Activated CD4-positive, alpha-beta T cell treated with anti-CD3 and anti-CD28 coated beads, Interleukin-2, Interleukin-4, amounts not matched to agents 100 ng/mL and 50 ng/mL, durations not matched to agents 16 hours and 8 hours (primary cell): ENCODE results near the gene HLA-A.

Experiments
- DNase-seq: peaks from one replicate; pipeline ENCODE4 v3.0.0-alpha.2; 2020; ENCODE audit warnings: low spot score

Gene HLA-A

GRCh38 chr6:29989211-29989610 is 46.9 kb downstream of the HLA-A start:
- no peak for DNase-seq

- DNase-seq, result no peak
These were observed 48.6 kb downstream of the HLA-A start for GRCh38 chr6:29990931-29991330.

GRCh38 chr6:29992807-29993206 is 50.5 kb downstream of the HLA-A start:
- no peak for DNase-seq

GRCh38 chr6:29994826-29995225 is 52.5 kb downstream of the HLA-A start:
- DNase-seq, result no peak

- no peak for DNase-seq
These were observed 53.0 kb downstream of the HLA-A start for GRCh38 chr6:29995340-29995777.
